ENCODE measurements around the gene CCDC63.

DNA sequence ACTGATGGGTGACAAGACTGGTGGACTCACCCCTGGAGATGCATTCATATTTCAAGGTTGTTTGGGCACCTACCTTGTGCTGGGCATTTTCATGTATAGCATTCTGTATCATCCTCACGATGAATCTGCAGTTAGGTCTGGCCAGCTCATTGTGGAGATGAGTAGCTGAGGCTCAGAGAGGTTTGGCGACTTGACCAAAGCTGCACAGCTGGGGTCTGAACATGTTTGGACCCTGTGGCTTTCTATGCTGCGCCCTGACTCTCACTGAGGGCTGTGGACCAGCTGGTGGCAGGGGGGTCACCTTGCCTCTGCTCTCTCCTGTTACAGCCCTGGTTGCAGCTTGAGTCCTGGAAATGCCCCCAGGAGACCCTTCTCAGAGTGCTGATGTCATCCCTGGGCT, 24.9 kb upstream of the CCDC63 start:
- TF ChIP-seq POLR2AphosphoS5 (IDR thresholded peaks at IDR 0.05; ENCODE audit: low read depth, low read length) = no peak
- no peak for TF ChIP-seq CSRNP2 (CRISPR knock-in tag; conservative IDR thresholded peaks at IDR 0.05; ENCODE audit: low read depth)
- TF ChIP-seq MZF1 (CRISPR knock-in tag; IDR thresholded peaks at IDR 0.05; ENCODE audit: borderline replicate concordance) = no peak

Data from HepG2 (cell line).